HCT116 (cell line): ENCODE measurements around the gene SIRT6. TPM values are rescaled to one million over a fixed set of nuclear protein-coding genes. Genes with fewer than 3 reads are reported as not detected.

Experiments
- ATAC-seq: fragments of 200-7000 bp; cut with Tn5 transposase; 2 replicates; pipeline ENCODE4 v1.9.1; 2020; ENCODE audit warnings: mild to moderate bottlenecking, moderate library complexity
- BruUV-seq: library from RNA; stranded (reverse); fragments of 400-500 nt; replicated peaks from 2 replicates; lab custom pipeline; 2021; lab: Mats Ljungman, UMichigan
- CTCF ChIA-PET: fragments of 300-600 bp; sonication (Branson Sonifier 250); formaldehyde crosslinking; loops from one replicate; lab custom pipeline; 2021; ENCODE audit warnings: antibody characterized with exemption; lab: Charles Lee
- POLR2A ChIA-PET: fragments of 300-600, 350-600 bp; sonication (Branson Sonifier 250); formaldehyde crosslinking; loops from one replicate; lab custom pipeline; 2021; ENCODE audit warnings: antibody characterized with exemption; lab: Charles Lee
- RAD21 ChIA-PET, 2 experiments: fragments of 300-600 bp; sonication (Branson Sonifier 250); formaldehyde crosslinking; loops; one replicate each; lab custom pipeline; 2023; ENCODE audit warnings: low total read pairs in 2 of 2; ENCODE audit not compliant: uncharacterized antibody in 2 of 2, unreplicated experiment in 2 of 2, low non-redundant PET in 1 of 2; lab: Charles Lee
- DNase-seq: peaks from one replicate; pipeline ENCODE4 v3.0.0-alpha.2; 2010; ENCODE audit warnings: low read depth, low spot score
- H2AFZ ChIP-seq: fragments of 200-600 bp; shearing (Covaris generic), sonication (generic); 2 replicates; pipeline ENCODE4 v1.6.1; 2017; ENCODE audit warnings: low read depth, mixed run types, mixed read lengths, antibody characterized with exemption, low read length; ENCODE audit not compliant: poor library complexity, severe bottlenecking
- H3K27ac ChIP-seq: 2 replicates; pipeline ENCODE4 v1.5.1; 2012; ENCODE audit warnings: low read depth, low read length
- H3K27me3 ChIP-seq: fragments of 200-600 bp; sonication (generic); 2 replicates; pipeline ENCODE4 v1.6.1; 2016; ENCODE audit warnings: mixed run types, low read length, mixed read lengths; ENCODE audit not compliant: insufficient read depth
- H3K36me3 ChIP-seq, 2 experiments: fragments of 200-500 bp in 1 of 2; fragments of 200-600 bp in 1 of 2; sonication (Bioruptor generic) in 1 of 2; sonication (generic) in 1 of 2; 2 replicates each; pipeline versions ENCODE4 v1.5.1 to v1.6.1; 2014 to 2016; ENCODE audit warnings: low read length in 2 of 2, inconsistent platforms in 1 of 2, mixed read lengths in 1 of 2, mixed run types in 1 of 2; ENCODE audit not compliant: insufficient read depth in 2 of 2, control insufficient read depth in 1 of 2
- H3K4me1 ChIP-seq, 2 experiments: fragments of 200-600 bp in 1 of 2; sonication (generic) in 1 of 2; 2 replicates each; pipeline versions ENCODE4 v1.5.1 to v1.6.1; 2012 to 2017; ENCODE audit warnings: low read length in 2 of 2, inconsistent platforms in 1 of 2, mild to moderate bottlenecking in 1 of 2, mixed read lengths in 1 of 2, mixed run types in 1 of 2, moderate library complexity in 1 of 2; ENCODE audit not compliant: insufficient read depth in 2 of 2, control insufficient read depth in 1 of 2
- H3K4me2 ChIP-seq: fragments of 200-600 bp; sonication (generic); 2 replicates; pipeline ENCODE4 v1.6.1; 2017; ENCODE audit warnings: mixed run types, low read length, mixed read lengths
- H3K4me3 ChIP-seq, 2 experiments: fragments of 200-600 bp in 1 of 2; sonication (generic) in 1 of 2; replicated peaks in 1 of 2; 2 replicates each; pipeline ENCODE4 v1.5.1; 2011 to 2016; ENCODE audit warnings: low read length in 2 of 2, control low read depth in 1 of 2, low read depth in 1 of 2, mild to moderate bottlenecking in 1 of 2, mixed read lengths in 1 of 2, mixed run types in 1 of 2
- H3K79me2 ChIP-seq: fragments of 200-600 bp; sonication (generic); 2 replicates; pipeline ENCODE4 v1.6.1; 2017; ENCODE audit warnings: mild to moderate bottlenecking, mixed run types, low read length, moderate library complexity, mixed read lengths; ENCODE audit not compliant: insufficient read depth
- H3K9ac ChIP-seq: fragments of 200-600 bp; sonication (generic); 2 replicates; pipeline ENCODE4 v1.6.1; 2016; ENCODE audit warnings: low read length, mixed read lengths
- H3K9me2 ChIP-seq: fragments of 200-600 bp; sonication (generic), shearing (Covaris generic); 2 replicates; pipeline ENCODE4 v1.6.1; 2017; ENCODE audit warnings: mixed run types, mild to moderate bottlenecking, moderate library complexity; ENCODE audit not compliant: insufficient read depth
- H3K9me3 ChIP-seq, 2 experiments: fragments of 200-500 bp in 1 of 2; fragments of 200-600 bp in 1 of 2; sonication (Bioruptor generic) in 1 of 2; sonication (generic) in 1 of 2; 2 replicates each; pipeline ENCODE4 v1.6.1; 2014 to 2017; ENCODE audit warnings: low read length in 2 of 2, mixed read lengths in 2 of 2, inconsistent platforms in 1 of 2, low read depth in 1 of 2, mild to moderate bottlenecking in 1 of 2, mixed run types in 1 of 2, moderate library complexity in 1 of 2; ENCODE audit not compliant: control insufficient read depth in 1 of 2, insufficient read depth in 1 of 2
- H4K20me1 ChIP-seq: fragments of 200-600 bp; sonication (generic), shearing (Covaris generic); 2 replicates; pipeline ENCODE4 v1.6.1; 2017; ENCODE audit warnings: mixed run types, mild to moderate bottlenecking, moderate library complexity; ENCODE audit not compliant: insufficient read depth
- CBX3 ChIP-seq: IDR thresholded peaks from 2 replicates; pipeline ENCODE4 v1.6.1; 2012; ENCODE audit warnings: low read depth
- EGR1 ChIP-seq: IDR thresholded peaks from 2 replicates; pipeline ENCODE4 v1.6.1; 2012; ENCODE audit warnings: low read depth
- ELF1 ChIP-seq: IDR thresholded peaks from 2 replicates; pipeline ENCODE4 v1.6.1; 2012; ENCODE audit warnings: low read depth, borderline replicate concordance
- EZH2phosphoT487 ChIP-seq: fragments of 200-600 bp; IDR thresholded peaks from 2 replicates; pipeline ENCODE4 v1.6.1; 2018; ENCODE audit warnings: antibody characterized with exemption, borderline replicate concordance
- JUND ChIP-seq: IDR thresholded peaks from 2 replicates; pipeline ENCODE4 v1.6.1; 2012
- POLR2A ChIP-seq: IDR thresholded peaks from 2 replicates; pipeline ENCODE4 v1.7.0; 2011; ENCODE audit warnings: borderline replicate concordance; ENCODE audit not compliant: insufficient read depth, insufficient read length; ENCODE audit errors: extremely low read depth
- POLR2AphosphoS5 ChIP-seq: IDR thresholded peaks from 2 replicates; pipeline ENCODE4 v1.6.1; 2011; ENCODE audit warnings: mild to moderate bottlenecking, low read depth, low read length, moderate library complexity
- SIN3A ChIP-seq: IDR thresholded peaks from 2 replicates; pipeline ENCODE4 v1.6.1; 2012; ENCODE audit warnings: low read depth
- SP1 ChIP-seq: IDR thresholded peaks from 2 replicates; pipeline ENCODE4 v1.6.1; 2012; ENCODE audit warnings: low read depth
- TCF7L2 ChIP-seq: IDR thresholded peaks from 2 replicates; pipeline ENCODE4 v1.7.0; 2011; ENCODE audit warnings: borderline replicate concordance, inconsistent platforms; ENCODE audit not compliant: insufficient read depth, insufficient read length; ENCODE audit errors: extremely low read depth
- ZFX ChIP-seq: fragments of 450-650 bp; IDR thresholded peaks from 2 replicates; pipeline ENCODE4 v1.6.1; 2017
- ZNF274 ChIP-seq: fragments of 200-500 bp; sonication (Bioruptor generic); IDR thresholded peaks from 2 replicates; pipeline ENCODE4 v1.6.1; 2014; ENCODE audit warnings: mild to moderate bottlenecking, low read depth, low read length, inconsistent platforms
- intact Hi-C: fragments of 100-400 bp; cut with micrococcal nuclease; formaldehyde crosslinking; loops from 2 replicates; pipeline ENCODE4 v1.10.0; 2022
- total RNA-seq: library from RNA; stranded (reverse); gene quantifications from one replicate; pipeline ENCODE4 v1.2.1, GENCODE V29; 2021; ENCODE audit not compliant: unreplicated experiment
- TF ChIP-seq, protein P1 (sequence below): IDR thresholded peaks from 2 replicates; pipeline ENCODE4 v1.6.1; 2012
- TF ChIP-seq, protein P2 (sequence below): IDR thresholded peaks from 2 replicates; pipeline ENCODE4 v1.6.1; 2012
- TF ChIP-seq, protein P3 (sequence below), 3 experiments: fragments of 200-600 bp in 1 of 3; sonication (generic) in 1 of 3; IDR thresholded peaks in 2 of 3; conservative IDR thresholded peaks in 1 of 3; 2 replicates each; pipeline ENCODE4 v1.5.1; 2012 to 2017; ENCODE audit warnings: low read depth in 2 of 3, low read length in 2 of 3, antibody characterized with exemption in 1 of 3, borderline replicate concordance in 1 of 3, control low read depth in 1 of 3, mild to moderate bottlenecking in 1 of 3, mixed read lengths in 1 of 3, mixed run types in 1 of 3, moderate library complexity in 1 of 3; ENCODE audit not compliant: insufficient read depth in 1 of 3
- TF ChIP-seq, protein P4 (sequence below): IDR thresholded peaks from 2 replicates; pipeline ENCODE4 v1.6.1; 2012; ENCODE audit warnings: low read depth
- TF ChIP-seq, protein P5 (sequence below): IDR thresholded peaks from 2 replicates; pipeline ENCODE4 v1.6.1; 2011; ENCODE audit warnings: mild to moderate bottlenecking, low read length, moderate library complexity; ENCODE audit not compliant: insufficient replicate concordance; ENCODE audit errors: extremely low read depth

Gene SIRT6
- total RNA-seq, 1 experiment from 2014 or later: 36.3 TPM

DNA sequence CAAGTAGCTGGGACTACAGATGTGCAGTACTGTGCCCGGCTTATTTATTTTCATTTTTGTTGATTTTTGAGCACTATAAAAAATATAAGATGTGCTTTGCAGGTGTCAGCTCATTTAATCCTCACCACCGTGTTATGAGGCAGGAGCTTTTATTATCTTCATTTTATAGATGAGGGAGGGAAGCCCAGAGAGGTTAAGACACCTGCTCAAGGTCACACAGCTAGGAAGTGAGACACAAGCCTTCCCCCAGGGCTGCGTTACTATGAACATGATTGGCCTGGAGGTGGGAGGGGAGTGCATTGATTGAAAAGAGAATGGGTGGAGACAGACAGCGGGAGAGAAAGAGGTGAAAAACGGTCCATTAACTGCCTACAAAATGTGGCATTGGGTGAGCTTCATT, 7.3 kb upstream of the SIRT6 start:
- Histone ChIP-seq H3K4me2 (no peak overlapping the region), H3K9ac (no peak overlapping the region), H3K9me3 (no peaks in the 10 kb centered on the region), H3K79me2 (no peaks in the 10 kb centered on the region), H3K36me3 (no peaks in the 10 kb centered on the region), H3K9me2 (no peaks in the 10 kb centered on the region), H3K27me3 (no peaks in the 10 kb centered on the region), H3K4me3 (no peak overlapping the region), H3K27ac (no peak overlapping the region), H3K4me1 (peaks cover 0 to 10% of the 10 kb centered on the region in 2 experiments; a peak in 2 of 4 replicates), H2AFZ (no peak overlapping the region), H4K20me1 (no peaks in the 10 kb centered on the region)
- BruUV-seq: no TSS peak
- TF ChIP-seq ZFX (no peak), ZNF274 (no peak), TCF7L2 (no peak), CBX3 (no peak), SIN3A (no peak), POLR2A (no peak), SP1 (no peak), JUND (no peak), ELF1 (no peak), POLR2AphosphoS5 (no peak), EZH2phosphoT487 (no peak), EGR1 (no peak)
- TF ChIP-seq, protein P1, sequence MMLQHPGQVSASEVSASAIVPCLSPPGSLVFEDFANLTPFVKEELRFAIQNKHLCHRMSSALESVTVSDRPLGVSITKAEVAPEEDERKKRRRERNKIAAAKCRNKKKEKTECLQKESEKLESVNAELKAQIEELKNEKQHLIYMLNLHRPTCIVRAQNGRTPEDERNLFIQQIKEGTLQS: no peak
- TF ChIP-seq, protein P2, sequence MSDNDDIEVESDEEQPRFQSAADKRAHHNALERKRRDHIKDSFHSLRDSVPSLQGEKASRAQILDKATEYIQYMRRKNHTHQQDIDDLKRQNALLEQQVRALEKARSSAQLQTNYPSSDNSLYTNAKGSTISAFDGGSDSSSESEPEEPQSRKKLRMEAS: no peak
- TF ChIP-seq, protein P3, sequence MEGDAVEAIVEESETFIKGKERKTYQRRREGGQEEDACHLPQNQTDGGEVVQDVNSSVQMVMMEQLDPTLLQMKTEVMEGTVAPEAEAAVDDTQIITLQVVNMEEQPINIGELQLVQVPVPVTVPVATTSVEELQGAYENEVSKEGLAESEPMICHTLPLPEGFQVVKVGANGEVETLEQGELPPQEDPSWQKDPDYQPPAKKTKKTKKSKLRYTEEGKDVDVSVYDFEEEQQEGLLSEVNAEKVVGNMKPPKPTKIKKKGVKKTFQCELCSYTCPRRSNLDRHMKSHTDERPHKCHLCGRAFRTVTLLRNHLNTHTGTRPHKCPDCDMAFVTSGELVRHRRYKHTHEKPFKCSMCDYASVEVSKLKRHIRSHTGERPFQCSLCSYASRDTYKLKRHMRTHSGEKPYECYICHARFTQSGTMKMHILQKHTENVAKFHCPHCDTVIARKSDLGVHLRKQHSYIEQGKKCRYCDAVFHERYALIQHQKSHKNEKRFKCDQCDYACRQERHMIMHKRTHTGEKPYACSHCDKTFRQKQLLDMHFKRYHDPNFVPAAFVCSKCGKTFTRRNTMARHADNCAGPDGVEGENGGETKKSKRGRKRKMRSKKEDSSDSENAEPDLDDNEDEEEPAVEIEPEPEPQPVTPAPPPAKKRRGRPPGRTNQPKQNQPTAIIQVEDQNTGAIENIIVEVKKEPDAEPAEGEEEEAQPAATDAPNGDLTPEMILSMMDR (IDR thresholded peaks at IDR 0.05 in 2 of 3, conservative IDR thresholded peaks at IDR 0.05 in 1 of 3; ENCODE audit: borderline replicate concordance in 1 of 3, insufficient read depth in 1 of 3, low read depth in 2 of 3, low read length in 2 of 3): no peak
- TF ChIP-seq, protein P4, sequence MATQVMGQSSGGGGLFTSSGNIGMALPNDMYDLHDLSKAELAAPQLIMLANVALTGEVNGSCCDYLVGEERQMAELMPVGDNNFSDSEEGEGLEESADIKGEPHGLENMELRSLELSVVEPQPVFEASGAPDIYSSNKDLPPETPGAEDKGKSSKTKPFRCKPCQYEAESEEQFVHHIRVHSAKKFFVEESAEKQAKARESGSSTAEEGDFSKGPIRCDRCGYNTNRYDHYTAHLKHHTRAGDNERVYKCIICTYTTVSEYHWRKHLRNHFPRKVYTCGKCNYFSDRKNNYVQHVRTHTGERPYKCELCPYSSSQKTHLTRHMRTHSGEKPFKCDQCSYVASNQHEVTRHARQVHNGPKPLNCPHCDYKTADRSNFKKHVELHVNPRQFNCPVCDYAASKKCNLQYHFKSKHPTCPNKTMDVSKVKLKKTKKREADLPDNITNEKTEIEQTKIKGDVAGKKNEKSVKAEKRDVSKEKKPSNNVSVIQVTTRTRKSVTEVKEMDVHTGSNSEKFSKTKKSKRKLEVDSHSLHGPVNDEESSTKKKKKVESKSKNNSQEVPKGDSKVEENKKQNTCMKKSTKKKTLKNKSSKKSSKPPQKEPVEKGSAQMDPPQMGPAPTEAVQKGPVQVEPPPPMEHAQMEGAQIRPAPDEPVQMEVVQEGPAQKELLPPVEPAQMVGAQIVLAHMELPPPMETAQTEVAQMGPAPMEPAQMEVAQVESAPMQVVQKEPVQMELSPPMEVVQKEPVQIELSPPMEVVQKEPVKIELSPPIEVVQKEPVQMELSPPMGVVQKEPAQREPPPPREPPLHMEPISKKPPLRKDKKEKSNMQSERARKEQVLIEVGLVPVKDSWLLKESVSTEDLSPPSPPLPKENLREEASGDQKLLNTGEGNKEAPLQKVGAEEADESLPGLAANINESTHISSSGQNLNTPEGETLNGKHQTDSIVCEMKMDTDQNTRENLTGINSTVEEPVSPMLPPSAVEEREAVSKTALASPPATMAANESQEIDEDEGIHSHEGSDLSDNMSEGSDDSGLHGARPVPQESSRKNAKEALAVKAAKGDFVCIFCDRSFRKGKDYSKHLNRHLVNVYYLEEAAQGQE: no peak
- TF ChIP-seq, protein P5, sequence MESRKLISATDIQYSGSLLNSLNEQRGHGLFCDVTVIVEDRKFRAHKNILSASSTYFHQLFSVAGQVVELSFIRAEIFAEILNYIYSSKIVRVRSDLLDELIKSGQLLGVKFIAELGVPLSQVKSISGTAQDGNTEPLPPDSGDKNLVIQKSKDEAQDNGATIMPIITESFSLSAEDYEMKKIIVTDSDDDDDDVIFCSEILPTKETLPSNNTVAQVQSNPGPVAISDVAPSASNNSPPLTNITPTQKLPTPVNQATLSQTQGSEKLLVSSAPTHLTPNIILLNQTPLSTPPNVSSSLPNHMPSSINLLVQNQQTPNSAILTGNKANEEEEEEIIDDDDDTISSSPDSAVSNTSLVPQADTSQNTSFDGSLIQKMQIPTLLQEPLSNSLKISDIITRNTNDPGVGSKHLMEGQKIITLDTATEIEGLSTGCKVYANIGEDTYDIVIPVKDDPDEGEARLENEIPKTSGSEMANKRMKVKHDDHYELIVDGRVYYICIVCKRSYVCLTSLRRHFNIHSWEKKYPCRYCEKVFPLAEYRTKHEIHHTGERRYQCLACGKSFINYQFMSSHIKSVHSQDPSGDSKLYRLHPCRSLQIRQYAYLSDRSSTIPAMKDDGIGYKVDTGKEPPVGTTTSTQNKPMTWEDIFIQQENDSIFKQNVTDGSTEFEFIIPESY: no peak
- intact Hi-C loops: loop anchor here (5.0 kb wide), 2 partner anchors 47 to 202 kb away; partner anchors contain the start of gene EEF2
- ChIA-PET POLR2A (no interaction called here), CTCF (interaction anchor here (1.3 kb wide), 1 partner anchor 11 kb away, joined by 5 read pairs; no protein-coding TSS in a partner anchor), RAD21 (no interaction called here)
- no peak for ATAC-seq
- DNase-seq: no peak
